Measurements from ENCODE around the gene AFAP1. TPM values are rescaled to one million over a fixed set of nuclear protein-coding genes. Genes with fewer than 3 reads are reported as not detected.

The AFAP1 gene
- polyA plus RNA-seq, 1 experiment = 61.7 TPM

GRCh38 chr4:7887436-7887835, 52.2 kb downstream of the AFAP1 start:
- POLR2A ChIA-PET = no interaction called here

GRCh38 chr4:7886007-7886973, 53.4 kb downstream of the AFAP1 start:
- DNase-seq (ENCODE audit: low read depth, low spot score) = no peak
- CTCF ChIA-PET = interaction anchor here (0.6 to 1.1 kb wide), 2 partner anchors 9 to 41 kb away, joined by 3 read pairs; no protein-coding TSS in a partner anchor
- POLR2A ChIA-PET = no interaction called here
- Histone ChIP-seq H3K4me3 (ENCODE audit: low read depth, low read length) (no peak overlapping the region), H3K27me3 (ENCODE audit: control insufficient read depth, insufficient read depth, low read length) (no peaks in the 10 kb centered on the region), H3K27ac (ENCODE audit: low read depth, low read length) (no peak overlapping the region), H3K9me3 (ENCODE audit: control insufficient read depth, insufficient read depth, low read length) (peaks cover 8% of the 10 kb centered on the region)
- TF ChIP-seq CTCF (IDR thresholded peaks at IDR 0.05; ENCODE audit: low read depth, low read length) = no peak

More at GRCh38 chr4:7887436-7887835, 52.2 kb downstream of the AFAP1 start:
- Histone ChIP-seq H3K9me3 (ENCODE audit: control insufficient read depth, insufficient read depth, low read length) (peaks cover 8% of the 10 kb centered on the region), H3K4me3 (ENCODE audit: low read depth, low read length) (no peak overlapping the region), H3K27me3 (ENCODE audit: control insufficient read depth, insufficient read depth, low read length) (no peaks in the 10 kb centered on the region), H3K27ac (ENCODE audit: low read depth, low read length) (no peak overlapping the region)
- no peak for TF ChIP-seq CTCF (IDR thresholded peaks at IDR 0.05; ENCODE audit: low read depth, low read length)
- DNase-seq (ENCODE audit: low read depth, low spot score) = no peak
- CTCF ChIA-PET = interaction anchor here (0.9 kb wide), 1 partner anchor 10 kb away, joined by 3 read pairs; no protein-coding TSS in a partner anchor

DNA sequence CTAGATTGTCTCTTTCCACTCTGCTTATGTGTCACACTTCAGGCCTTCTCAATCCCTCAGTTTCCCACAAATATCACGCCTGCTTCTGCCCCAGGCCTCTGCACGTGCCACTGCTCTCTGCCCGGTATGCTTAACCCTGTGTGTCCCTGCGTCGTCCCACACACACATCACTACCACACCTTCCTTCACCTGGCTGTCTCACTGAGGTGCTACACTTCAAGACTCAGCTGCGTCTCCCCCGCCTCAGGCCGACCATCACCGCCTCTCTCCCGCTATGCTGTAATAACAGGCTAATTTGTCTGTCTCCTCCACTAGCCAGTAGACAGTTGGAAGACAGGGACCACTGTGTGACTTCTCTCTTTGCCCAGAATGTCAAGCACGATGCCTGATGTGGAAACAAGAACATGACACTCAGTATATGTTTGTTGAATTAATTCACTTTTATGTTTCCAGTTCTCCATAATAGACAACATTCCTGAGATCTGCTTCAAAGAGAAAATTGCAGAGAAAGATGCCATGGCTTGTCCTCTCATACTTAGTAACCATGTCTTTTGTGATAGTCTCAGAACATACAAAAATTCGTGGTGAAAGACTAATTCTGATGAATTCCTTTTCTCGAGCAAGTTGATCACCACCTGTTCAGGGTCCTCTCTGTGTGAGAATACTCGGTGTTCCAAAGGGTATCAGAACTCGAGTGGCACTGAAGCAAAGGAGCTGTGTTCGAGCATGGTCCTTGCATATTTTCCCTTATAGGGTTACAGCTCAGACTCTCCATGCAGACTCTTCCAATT, 54.2 kb downstream of the AFAP1 start:
- peaks cover 8% of the 10 kb centered on the region for H3K9me3 ChIP-seq (ENCODE audit: control insufficient read depth, insufficient read depth, low read length)
- no peaks in the 10 kb centered on the region for H3K27me3 ChIP-seq (ENCODE audit: control insufficient read depth, insufficient read depth, low read length)
- no peak overlapping the region for H3K4me3 ChIP-seq (ENCODE audit: low read depth, low read length)
- ChIA-PET CTCF (interaction anchor here (1.1 kb wide), 1 partner anchor 40 kb away, joined by 3 read pairs; no protein-coding TSS in a partner anchor), POLR2A (no interaction called here)
- no peak overlapping the region for H3K27ac ChIP-seq (ENCODE audit: low read depth, low read length)
- DNase-seq (ENCODE audit: low read depth, low spot score) = no peak
- no peak for TF ChIP-seq CTCF (IDR thresholded peaks at IDR 0.05; ENCODE audit: low read depth, low read length)

- H3K27ac ChIP-seq (ENCODE audit: low read depth, low read length) = peak overlapping the region; percentile 47
- POLR2A ChIA-PET = interaction anchor here (0.8 to 1.0 kb wide), 2 partner anchors 12 to 18 kb away, joined by 5 to 6 read pairs; no protein-coding TSS in a partner anchor
- TF ChIP-seq CTCF (IDR thresholded peaks at IDR 0.05; ENCODE audit: low read depth, low read length) = no peak
- DNase-seq (ENCODE audit: low read depth, low spot score) = no peak
- no peaks in the 10 kb centered on the region for H3K27me3 ChIP-seq (ENCODE audit: control insufficient read depth, insufficient read depth, low read length)
- CTCF ChIA-PET = no interaction called here
- H3K9me3 ChIP-seq (ENCODE audit: control insufficient read depth, insufficient read depth, low read length) = no peaks in the 10 kb centered on the region
- no peak overlapping the region for H3K4me3 ChIP-seq (ENCODE audit: low read depth, low read length)
Observed at GRCh38 chr4:7880683-7881082, 59.0 kb downstream of the AFAP1 start.

Measured in AG04450 (cell line).